Stimulated activated CD4-positive, alpha-beta T cell treated with anti-CD3 and anti-CD28 coated beads, Interleukin-4, amount 100 ng/mL, for 4 hours (primary cell): ENCODE measurements around the gene GATA6.
"Not testable (repeated sequence)": the region's sequence is repeated elsewhere in the genome, so short reads cannot be mapped to it uniquely, and the experiment has no call there.

Experiments
- DNase-seq, 2 experiments: peaks; one replicate each; pipeline ENCODE4 v3.0.0-alpha.2; 2020

Gene GATA6

GRCh38 chr18:22211657-22212056 is 42.3 kb downstream of the GATA6 start:
- DNase-seq: no peak

- no peak for DNase-seq
Observed at GRCh38 chr18:22213333-22213973, 44.1 kb downstream of the GATA6 start.

- no peak for DNase-seq
Observed at GRCh38 chr18:22214731-22215528, 45.5 kb downstream of the GATA6 start.

GRCh38 chr18:22218835-22219234 is 49.4 kb downstream of the GATA6 start:
- no peak for DNase-seq

- no peak for DNase-seq
Observed at GRCh38 chr18:22219568-22220355, 50.4 kb downstream of the GATA6 start.

- not testable (repeated sequence) for DNase-seq
Observed at GRCh38 chr18:22220585-22220984, 51.2 kb downstream of the GATA6 start.

GRCh38 chr18:22221350-22221749 is 52.0 kb downstream of the GATA6 start:
- no peak for DNase-seq

DNA sequence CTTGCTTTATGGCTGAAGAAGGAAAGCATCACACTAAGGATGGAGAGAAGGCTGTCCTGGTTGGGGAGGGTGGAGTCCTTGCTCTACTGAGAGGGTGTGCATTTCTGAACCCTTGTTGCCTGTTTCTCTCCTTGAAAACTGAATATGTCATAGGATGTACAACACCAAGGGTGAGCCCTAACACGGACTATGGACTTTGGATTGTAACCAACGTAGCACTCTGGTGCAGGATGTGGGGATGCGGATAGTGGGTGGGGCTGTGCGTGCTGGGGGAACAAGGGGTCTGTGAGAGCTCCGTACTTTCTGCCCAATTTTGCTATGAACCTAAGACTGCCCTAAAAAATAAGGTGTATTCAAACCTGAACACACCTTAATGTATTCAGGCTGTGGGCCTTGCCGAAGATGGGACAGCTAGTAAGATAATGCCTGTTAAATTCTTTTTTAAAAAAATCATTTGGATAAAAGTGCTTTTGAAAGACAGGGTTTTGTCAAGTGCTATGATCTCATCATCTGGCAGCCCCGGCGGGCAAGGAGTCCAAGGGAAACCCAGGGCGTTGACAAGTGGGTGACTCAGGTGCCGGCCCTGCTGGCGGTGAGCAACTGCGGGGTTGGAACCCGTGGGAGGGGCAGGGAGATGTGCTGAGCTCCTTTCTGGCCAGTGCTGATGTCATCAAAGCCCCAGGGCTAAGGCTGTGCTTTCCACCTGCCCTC is 54.0 kb downstream of the GATA6 start:
- DNase-seq: no peak

GRCh38 chr18:22223965-22224322 is 54.6 kb downstream of the GATA6 start:
- DNase-seq: no peak

DNA sequence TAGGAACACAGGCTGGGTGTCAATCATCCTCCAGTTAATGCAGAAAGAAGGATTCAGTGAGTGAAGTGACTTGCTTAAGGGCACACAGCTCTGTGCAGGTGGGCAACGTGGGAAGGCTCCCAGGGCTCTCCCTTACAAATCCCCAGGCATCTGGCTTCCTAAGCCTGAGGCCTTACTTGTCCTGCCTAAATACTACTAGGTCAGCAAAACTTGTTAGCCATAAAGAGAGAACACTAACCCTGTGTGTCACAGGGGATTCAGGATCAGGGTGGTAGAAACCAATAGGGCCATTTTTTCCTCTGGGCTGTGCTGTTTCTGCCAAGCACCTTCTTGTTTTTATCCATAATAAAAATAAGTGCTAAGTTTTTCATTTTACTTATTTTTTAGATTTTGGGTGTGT is 55.0 kb downstream of the GATA6 start:
- DNase-seq: no peak

GRCh38 chr18:22226801-22227200 is 57.4 kb downstream of the GATA6 start:
- no peak for DNase-seq

- DNase-seq: no peak
Observed at GRCh38 chr18:22228976-22229375, 59.6 kb downstream of the GATA6 start.

GRCh38 chr18:22229456-22230124 is 60.2 kb downstream of the GATA6 start:
- no peak for DNase-seq

DNA sequence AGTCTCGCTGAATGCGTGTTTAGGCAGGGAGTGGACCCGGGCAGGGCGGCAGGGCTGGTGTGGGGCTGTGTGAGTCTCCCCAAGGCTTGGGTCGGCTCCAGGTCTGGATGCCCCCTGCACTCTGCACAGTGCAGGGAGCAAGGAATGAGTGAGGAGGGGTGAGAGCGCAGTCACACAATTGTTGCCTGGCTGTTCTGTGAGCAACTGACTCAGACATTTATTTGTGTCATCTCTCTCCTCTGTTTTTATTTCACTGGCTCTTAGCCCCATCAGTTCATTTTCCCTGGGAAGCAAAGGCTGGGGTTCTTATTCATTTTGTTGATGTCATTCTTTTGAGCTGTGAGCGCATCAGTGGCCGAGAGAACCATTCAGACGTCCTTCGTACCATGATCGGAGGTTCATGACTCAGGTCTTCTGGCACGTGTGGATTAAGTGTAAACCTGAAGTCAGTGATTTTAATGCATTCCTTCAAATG is 61.1 kb downstream of the GATA6 start:
- no peak for DNase-seq

GRCh38 chr18:22233266-22233665 is 63.9 kb downstream of the GATA6 start:
- DNase-seq: no peak

- no peak for DNase-seq
Observed at GRCh38 chr18:22238036-22238435, 68.6 kb downstream of the GATA6 start.

DNA sequence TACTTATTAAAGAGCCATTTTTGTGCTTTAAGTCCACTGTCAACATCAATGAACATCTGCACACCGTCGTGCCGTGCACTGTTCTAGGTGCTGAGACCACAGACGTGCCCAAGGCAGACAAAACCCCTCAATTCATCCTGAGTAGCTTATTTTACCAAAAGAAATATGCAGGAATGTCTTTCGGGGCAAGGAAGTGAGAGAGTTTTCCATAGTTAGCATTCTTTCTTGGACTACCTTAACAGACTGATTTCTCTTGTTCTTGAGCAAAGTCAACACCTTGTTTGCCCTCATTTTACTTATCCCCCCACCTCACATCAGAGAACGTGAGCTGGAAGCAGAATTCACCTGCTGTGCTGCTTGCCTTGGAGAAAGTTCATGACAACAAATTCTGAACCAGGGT is 69.3 kb downstream of the GATA6 start:
- DNase-seq: no peak

GRCh38 chr18:22241921-22242361 is 72.6 kb downstream of the GATA6 start:
- no peak for DNase-seq

GRCh38 chr18:22243513-22243912 is 74.1 kb downstream of the GATA6 start:
- DNase-seq: no peak

DNA sequence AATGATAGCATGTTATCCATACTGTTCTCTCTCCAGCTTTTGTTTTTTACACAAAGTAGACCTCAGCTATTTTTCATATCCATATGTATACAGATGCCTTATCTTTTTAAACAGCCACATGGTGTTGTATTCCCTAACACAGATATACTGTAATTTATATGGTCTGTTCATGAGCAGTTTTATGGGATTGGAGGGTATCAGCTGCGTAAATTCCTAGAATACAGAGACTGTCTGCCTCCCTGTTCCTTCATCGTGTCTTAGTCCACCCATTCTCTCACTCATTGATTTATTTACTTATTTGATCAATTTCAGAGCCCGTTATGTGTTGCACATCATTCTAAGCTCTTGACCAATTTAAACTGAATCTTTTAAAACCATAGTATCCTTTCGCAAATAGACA is 80.6 kb downstream of the GATA6 start:
- no peak for DNase-seq

GRCh38 chr18:22250591-22250996 is 81.2 kb downstream of the GATA6 start:
- no peak for DNase-seq
